GM18907 (cell line): ENCODE measurements around the gene METAP1D.
"Not testable (repeated sequence)": the region's sequence is repeated elsewhere in the genome, so short reads cannot be mapped to it uniquely, and the experiment has no call there.

Source experiments
- ATAC-seq: cut with Tn5 transposase; IDR thresholded peaks from one replicate; pipeline ENCODE4 v1.9.1; 2021; ENCODE audit warnings: mild to moderate bottlenecking, moderate library complexity; ENCODE audit not compliant: unreplicated experiment

Gene METAP1D

GRCh38 chr2:172047566-172048507 is 48.1 kb downstream of the METAP1D start:
- ATAC-seq, result no peak

DNA sequence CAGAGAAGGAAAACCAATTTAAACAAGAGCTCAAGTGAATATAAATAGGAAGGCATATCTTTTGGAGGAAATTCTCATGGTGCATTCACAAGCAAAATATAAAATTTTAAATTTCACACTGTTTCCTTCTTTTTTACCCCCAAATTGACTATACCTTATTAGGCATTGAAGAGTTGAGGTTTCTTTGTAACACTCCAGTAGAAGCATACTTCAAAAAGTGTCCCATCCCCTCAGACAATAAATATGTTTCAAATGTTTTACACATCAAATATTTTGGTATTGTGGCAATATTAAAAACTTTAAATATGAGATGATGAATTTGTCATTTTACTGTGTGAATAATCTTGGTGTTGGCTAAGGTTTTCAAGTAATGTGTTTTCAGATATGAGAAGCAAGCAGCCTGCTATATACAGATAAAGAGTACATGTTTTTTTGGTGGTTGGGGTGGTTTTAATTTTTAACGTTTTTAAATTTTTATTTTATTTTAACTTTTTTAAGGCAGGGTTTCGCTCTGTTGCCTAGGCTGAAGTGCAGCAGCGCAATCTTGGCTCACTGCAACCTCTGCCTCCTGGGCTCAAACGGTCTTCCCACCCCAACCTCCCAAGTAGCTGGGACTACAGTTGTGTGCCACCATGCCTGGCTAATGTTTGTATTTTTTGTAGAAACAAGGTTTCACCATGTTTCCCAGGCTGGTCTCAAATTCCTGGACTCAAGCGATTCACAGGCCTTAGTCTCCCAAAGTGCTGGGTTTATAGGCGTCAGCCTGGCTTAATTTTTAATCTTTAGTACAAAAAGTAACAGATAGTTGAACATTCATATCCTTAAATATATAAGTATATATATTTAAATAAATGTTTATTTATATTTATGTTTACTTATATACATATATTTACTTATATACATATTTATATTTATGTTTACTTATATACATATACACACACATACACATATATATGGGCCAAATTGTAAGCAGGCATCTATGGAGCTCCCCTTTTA is 49.1 kb downstream of the METAP1D start:
- no peak for ATAC-seq

DNA sequence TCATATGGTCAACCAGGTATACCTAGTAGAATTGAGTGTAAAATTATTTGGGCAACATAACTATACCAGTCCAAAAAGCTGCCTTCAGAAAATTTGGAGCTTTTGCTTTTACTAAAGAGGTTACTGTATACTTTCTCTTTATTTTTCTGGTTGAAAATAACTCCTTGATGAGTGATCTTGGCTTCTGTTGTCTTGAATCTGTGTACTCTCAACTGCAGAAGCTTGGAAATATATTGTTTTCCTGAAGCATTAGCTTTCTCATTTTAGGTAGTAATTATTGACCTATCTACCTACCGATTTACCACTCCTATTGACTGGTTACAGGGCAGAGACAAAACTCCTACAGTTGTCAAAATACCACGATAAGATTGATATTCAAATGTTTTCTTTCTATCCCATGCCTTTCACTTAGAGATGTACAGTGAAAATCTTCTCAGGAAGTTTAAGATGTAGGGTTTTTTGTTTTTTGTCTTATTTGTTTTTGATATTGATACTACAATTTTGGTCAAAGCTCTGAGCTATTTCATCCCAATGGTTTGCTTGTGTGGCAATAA is 49.9 kb downstream of the METAP1D start:
- ATAC-seq, result no peak

DNA sequence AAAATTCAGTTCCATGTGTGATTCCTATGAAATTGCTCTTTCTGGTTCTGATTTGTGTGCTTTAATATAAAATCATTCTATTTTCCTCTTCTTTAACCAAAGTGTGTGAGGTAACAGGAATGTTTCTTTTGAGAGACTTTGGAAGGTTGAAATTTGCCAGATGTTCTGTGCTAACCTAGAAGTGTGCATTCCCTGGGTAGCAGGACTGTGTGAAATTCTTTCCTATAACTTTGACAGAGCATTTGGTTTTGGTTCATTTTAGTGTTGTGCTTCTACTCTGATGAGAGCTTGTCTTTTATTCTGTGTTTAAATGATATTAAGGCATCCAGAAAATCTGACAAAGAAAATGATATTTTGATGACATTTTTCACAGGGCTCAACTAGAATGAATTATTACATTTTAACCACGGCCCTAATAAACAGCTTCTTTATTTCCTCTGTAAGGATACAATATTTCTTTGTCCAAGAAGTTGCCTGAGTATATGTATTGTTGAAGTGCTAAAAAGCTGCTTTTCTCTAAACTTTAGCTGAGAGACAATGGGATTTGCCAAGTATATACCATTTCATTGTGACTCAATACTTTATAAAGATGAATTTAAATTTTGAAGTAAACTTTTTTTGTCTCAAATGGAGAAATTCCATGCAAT is 50.8 kb downstream of the METAP1D start:
- no peak for ATAC-seq

DNA sequence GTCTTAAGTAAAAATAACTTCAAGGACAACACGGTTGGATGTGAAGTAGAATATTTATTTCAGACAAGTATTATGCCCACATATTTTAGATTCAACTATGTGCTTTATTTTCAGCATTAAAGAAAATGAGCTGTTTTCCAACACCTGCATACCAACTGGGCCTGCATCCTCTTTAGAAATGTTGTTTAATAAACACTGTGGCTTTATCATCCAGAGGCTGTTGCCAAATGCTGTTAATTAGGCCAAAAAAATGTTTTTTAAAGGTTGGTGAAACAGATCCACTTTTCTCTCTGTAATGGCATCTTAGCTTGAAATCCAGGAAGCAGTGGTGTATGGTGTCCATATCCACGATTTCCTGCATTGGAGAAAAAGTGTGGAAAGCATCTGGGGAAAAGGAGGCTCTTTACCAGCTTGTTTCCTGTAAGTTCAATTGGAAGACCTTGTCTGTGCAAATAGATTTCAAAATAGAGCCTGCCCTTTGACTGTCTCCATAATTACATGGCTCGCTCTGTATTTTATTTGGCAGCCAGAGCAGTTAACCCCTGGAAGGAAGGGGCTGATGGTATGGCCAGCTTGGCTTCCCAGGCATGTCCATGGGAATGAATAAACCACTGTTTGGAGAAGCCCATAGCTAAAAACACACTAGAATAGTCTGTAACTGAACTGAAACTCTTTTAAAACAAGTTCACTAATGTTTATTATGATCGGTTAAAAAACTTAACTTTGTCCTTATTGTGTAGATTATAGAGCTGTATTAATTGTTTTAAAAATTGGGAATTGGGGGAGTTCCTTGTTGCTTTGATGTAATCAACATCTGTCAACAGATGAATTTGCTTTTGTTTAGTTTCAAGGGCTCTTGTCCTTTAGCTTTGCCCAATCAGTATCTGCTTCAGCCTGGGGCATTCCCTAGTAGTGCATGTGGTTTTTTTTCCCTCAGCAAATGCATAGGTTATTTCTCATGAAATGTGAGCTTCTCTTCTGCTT is 52.5 kb downstream of the METAP1D start:
- ATAC-seq, result no peak

DNA sequence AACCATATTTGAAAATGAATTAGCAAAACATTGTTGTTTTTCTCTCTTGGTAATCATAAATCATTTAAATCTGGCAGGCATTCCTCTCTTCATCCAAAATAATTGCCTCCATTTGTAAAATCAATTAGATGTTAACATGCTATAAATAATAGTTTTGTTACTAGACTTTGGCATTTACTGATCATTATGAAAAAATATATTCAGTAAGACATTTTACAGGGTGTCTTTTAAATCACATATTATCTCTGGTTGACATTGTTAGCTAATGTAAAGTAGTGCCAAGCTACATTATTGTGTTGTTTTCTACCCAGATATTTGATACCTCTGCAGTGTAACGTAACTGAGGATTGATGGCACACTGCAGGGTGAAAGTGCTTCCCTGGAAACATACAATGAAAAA is 53.7 kb downstream of the METAP1D start:
- no peak for ATAC-seq

GRCh38 chr2:172056293-172056692 is 56.5 kb downstream of the METAP1D start:
- no peak for ATAC-seq

- no peak for ATAC-seq
Observed at GRCh38 chr2:172058660-172059059, 58.9 kb downstream of the METAP1D start.

DNA sequence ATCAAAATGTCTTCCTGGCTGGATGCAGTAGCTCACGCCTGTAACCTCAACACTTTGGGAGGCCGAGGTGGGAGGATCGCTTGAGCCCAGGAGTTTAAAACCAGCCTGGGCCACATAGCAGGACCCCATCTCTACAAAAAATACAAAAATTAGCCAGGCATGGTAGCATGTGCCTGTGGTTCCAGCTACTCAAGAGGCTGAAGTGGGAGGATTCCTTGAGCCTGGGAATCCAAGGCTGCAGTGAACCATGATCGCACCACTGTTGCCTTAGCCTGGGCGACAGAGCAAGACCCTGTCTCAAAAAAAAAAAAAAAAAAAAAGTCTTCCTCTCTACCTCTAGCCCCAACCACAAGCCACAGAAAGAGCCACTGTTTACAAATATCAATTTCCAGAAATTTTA is 60.4 kb downstream of the METAP1D start:
- not testable (repeated sequence) for ATAC-seq

- ATAC-seq, result no peak
Observed at GRCh38 chr2:172062402-172063004, 62.8 kb downstream of the METAP1D start.

- ATAC-seq, result no peak
Observed at GRCh38 chr2:172063446-172063845, 63.7 kb downstream of the METAP1D start.

GRCh38 chr2:172065111-172065510 is 65.4 kb downstream of the METAP1D start:
- ATAC-seq, result no peak

- no peak for ATAC-seq
Observed at GRCh38 chr2:172066394-172066886, 66.7 kb downstream of the METAP1D start.

DNA sequence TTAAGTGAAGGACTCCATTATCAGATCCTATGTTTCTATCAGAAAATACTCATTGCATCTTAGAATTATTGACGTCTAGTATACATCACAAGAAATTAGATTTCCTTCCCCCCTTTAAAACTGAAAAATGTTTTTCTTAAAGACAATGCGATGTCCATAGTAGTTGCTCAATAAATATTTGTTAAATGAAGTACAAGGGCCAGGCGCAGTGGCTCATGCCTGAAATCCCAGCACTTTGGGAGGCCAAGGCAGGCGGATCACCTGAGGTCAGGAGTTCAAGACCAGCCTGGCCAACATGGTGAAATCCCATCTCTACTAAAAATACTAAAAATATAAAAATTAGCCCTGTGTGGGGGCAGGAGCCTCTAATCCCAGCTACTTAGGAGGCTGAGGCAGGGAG is 68.2 kb downstream of the METAP1D start:
- ATAC-seq, result not testable (repeated sequence)

GRCh38 chr2:172070936-172071335 is 71.2 kb downstream of the METAP1D start:
- ATAC-seq, result no peak

DNA sequence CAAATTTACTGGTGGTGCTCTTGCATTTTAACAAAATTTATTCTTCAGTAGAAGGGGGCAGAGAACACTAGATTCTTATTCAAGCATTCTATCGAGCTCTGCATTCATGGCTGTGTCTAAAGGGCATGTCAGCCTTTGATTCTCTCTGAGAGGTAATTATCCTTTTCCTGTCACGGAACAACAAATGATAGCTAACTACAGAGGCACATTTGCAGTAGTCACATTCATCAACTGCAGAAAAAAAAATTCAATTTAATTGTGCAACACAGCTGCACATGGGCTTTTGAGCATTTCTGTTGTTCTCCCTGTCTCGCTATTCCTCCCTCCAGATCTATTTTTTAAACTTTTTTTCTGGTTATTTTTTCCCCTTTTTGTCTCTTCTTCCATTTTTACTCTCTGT is 72.5 kb downstream of the METAP1D start:
- ATAC-seq, result no peak

DNA sequence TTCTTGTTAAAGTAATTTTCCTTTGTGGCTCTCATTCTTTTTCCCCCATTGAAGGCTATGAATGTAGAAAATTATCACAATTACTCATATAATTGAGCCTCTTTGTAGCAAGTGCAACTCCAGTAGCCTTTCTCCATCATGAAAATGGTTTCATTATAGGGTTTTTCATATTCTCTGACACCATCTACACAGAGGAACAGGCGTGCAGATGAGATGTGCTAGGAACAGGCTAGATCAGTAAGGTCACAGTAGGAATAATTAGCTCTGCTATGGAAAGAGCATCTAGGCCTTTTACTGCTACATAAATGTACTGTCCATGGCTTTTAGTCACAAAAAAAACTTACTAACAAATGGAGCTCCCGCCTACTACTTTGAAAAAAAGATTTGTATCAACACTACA is 73.0 kb downstream of the METAP1D start:
- ATAC-seq, result no peak

DNA sequence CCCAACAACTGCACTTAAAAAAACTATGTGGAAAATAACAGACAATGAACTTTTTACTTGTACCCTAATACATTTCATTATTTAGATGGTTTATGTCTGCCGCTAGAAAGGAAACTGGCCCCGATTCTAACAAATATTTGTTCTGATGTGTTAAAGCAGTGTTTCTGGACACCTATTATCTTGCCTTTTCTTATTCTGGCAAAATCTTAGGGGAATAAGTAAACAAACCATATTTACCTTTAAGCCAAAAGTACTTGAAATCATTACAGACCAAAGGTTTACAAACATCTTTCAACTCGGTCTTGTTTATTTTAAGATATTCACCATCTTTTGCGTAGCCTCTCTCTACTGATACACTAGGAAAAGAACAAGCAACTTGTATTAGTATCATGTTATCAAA is 73.8 kb downstream of the METAP1D start:
- ATAC-seq, result no peak

DNA sequence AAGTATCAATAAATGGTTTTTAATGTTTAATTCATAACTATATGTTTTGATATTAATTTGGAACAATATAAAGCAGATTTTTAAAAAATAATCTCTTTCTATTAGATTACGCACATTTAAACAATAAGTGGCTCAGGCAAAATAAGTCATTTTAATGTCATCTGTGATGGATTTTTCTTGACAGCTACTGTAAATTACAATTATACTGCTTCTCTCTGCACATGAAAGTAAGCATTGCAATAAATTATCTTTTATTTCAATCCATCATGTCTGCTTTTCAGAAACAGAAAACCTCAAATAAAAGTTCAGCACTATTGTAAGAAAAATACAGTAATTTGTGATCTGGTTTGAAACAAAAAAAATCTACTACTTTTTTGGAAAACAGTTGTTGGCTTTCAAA is 74.5 kb downstream of the METAP1D start:
- ATAC-seq, result no peak
